Measurements from ENCODE around the gene LRBA. TPM values are rescaled to one million over a fixed set of nuclear protein-coding genes. Genes with fewer than 3 reads are reported as not detected.

Gene LRBA
- total RNA-seq, 1 donor, result 38.4 TPM

GRCh38 chr4:150725957-150726523, 289.0 kb downstream of the LRBA start:
- DNase-seq (ENCODE audit: low read depth), result no peak
- TF ChIP-seq CTCF (IDR thresholded peaks at IDR 0.05; ENCODE audit: insufficient read depth, low read depth, low read length), result no peak
- H3K4me3 ChIP-seq (ENCODE audit: low read depth, low read length), result no peak overlapping the region

DNA sequence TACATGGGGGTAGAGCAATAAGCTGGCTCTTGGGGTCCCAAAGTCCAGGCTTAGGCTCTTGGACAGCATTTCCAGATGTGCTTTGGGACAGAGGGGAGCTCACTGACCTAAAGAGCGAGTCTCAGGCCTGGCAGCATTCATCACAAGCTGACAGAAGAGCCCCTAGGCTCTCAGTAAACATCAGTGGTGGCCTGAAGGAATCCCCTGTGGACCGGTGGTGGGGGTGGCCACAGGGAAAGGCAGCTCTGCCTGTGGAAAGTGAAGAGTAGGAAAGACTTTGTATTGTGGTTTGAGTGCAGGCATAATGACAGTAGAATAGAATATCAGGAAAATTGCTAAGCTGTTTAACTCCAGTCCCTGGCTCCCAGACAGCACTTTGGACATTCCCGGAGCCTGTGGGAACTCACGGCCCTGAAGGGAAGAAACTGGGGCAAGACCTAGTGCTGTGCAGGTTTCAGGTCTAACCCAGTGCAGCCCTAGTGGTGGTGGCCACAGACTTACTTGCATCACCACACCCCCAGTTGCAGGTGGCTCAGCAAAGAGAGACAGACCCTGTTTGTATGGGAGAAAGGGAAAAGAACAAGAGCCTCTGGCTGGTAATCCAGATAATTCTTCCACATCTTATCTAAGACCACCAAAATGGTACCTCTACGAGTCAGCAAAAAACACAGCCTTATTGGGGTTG, 291.2 kb downstream of the LRBA start:
- no peak overlapping the region for H3K4me3 ChIP-seq (ENCODE audit: low read depth, low read length)
- DNase-seq (ENCODE audit: low read depth), result no peak
- no peak for TF ChIP-seq CTCF (IDR thresholded peaks at IDR 0.05; ENCODE audit: insufficient read depth, low read depth, low read length)

DNA sequence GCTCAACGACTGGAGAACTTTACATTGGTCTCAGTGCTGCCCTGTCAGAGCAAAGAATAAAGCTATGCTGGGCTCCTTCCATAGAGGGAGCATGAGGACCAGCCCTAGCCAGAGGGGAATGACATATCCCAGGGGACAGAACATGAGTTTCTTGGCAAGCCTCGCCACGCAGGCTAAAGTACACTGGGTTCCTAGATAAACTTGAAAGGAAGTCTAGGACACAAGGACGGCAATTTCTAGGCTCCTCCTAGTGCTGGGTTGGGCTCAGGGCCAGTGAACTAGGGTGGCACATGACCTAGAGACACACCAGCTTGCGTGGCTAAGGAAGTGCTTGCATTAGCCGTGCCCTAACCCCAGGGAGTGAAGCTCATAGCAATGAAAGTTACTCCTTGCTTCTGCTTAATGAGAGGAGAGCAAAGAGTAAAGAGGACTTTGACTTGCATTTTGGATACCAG, 292.1 kb downstream of the LRBA start:
- peak; percentile 56 for DNase-seq (ENCODE audit: low read depth)
- TF ChIP-seq CTCF (IDR thresholded peaks at IDR 0.05; ENCODE audit: insufficient read depth, low read depth, low read length), result peak; percentile 10

GRCh38 chr4:150720973-150721518, 294.0 kb downstream of the LRBA start:
- H3K4me3 ChIP-seq (ENCODE audit: low read depth, low read length), result no peak overlapping the region
- TF ChIP-seq CTCF (IDR thresholded peaks at IDR 0.05; ENCODE audit: insufficient read depth, low read depth, low read length), result no peak
- DNase-seq (ENCODE audit: low read depth), result peak; percentile 3

More for the DNA sequence above, 292.1 kb downstream of the LRBA start:
- no peak overlapping the region for H3K4me3 ChIP-seq (ENCODE audit: low read depth, low read length)

DNA sequence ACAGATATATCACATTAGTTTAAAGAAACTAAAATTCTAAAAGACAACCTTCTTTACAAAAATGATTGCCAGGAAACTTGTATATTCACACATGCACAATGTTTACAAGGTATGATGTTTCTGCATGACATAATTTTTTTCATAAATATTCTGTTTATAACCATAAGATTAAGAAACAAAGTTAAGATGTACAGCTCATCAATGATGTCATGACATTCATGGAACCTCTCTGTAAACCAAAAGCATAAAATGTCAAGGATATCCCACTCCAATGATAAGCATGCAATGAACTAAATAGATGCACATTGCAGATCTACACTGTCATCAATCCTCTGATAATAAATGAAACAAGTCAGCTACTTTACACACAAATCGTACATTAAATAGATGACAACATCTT, 297.1 kb downstream of the LRBA start:
- no peak overlapping the region for H3K4me3 ChIP-seq (ENCODE audit: low read depth, low read length)
- no peak for DNase-seq (ENCODE audit: low read depth)
- TF ChIP-seq CTCF (IDR thresholded peaks at IDR 0.05; ENCODE audit: insufficient read depth, low read depth, low read length), result no peak

DNA sequence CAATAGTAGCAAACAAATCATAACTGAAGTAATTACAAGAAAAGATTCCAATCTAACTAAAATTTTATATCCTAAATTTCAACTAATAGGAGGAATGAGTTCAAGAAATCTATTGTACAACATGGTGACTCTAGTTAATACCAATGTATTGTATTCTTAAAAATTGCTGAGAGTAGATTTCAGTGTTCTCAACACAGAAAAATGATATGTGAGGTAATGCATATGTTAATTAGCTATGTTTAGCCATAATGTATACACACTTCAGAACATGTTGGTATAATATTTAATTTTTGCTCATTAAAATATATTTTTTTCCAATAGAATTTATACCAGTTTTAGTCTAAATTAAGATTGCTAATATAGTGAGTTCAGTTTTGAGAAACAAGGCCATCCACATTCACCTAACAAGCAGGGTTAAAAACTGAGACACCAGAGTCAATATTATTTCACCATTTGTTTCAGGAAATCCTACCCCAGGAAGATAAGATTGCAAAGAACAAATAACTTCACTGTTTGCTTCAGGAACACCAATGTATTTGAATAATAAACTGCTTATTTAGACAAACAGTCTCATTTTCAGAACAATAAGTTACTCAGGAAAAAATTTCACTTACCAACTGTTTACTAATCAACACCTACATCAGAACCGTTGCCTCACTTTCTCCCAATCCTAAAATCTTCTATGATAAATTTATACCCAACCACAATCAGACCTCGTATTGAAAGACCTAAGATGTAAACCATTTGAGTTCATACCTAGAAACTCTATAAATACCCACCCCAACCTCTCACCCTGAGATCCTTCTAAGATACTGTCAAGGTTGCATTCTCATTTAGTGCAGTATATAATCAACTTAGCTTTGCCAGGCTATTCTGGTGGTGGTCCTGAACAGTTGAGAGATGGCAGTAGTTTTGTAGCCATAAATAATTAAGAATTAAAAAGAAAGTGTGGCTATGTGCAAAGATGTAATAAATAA, 300.3 kb downstream of the LRBA start:
- no peak for DNase-seq (ENCODE audit: low read depth)
- H3K4me3 ChIP-seq (ENCODE audit: low read depth, low read length), result no peak overlapping the region
- TF ChIP-seq CTCF (IDR thresholded peaks at IDR 0.05; ENCODE audit: insufficient read depth, low read depth, low read length), result no peak

All from fibroblast of villous mesenchyme (primary cell).